Measurements from ENCODE around the gene LHFPL4.

LHFPL4 gene

GRCh38 chr3:9476935-9477334, 76.7 kb downstream of the LHFPL4 start:
- Mint-ChIP-seq H3K27me3 (ENCODE audit: low read depth) (no peaks in the 10 kb centered on the region), H3K9me3 (no peaks in the 10 kb centered on the region), H3K36me3 (ENCODE audit: low read depth) (peaks cover 64% of the 10 kb centered on the region), H3K27ac (no peak overlapping the region), H3K4me1 (ENCODE audit: low read depth) (no peaks in the 10 kb centered on the region), H3K4me3 (no peak overlapping the region)
- no peak for DNase-seq (ENCODE audit: low spot score)

DNA sequence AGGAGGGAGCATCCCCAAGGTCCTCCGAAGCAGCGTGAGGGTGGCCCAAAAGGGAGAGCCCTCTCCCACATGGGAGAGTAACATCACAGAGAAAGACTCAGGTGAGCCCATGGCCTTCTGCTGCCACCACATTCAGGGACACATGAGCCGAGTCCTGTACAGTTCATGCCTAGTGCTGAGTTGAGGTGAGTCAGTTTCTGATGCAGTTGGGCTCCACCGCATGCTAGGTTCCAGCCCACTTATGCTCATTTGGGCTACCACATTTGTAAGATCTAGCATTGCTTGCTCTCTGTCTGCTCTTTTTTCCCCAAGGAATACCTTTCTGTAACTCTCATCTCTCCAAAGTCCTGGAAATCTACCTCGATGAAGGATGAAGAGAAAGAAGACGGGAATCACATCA, 79.1 kb downstream of the LHFPL4 start:
- no peak for DNase-seq (ENCODE audit: low spot score)
- peaks cover 5% of the 10 kb centered on the region for H3K4me1 Mint-ChIP-seq (ENCODE audit: low read depth)
- H3K4me3 Mint-ChIP-seq: no peak overlapping the region
- H3K36me3 Mint-ChIP-seq (ENCODE audit: low read depth): peaks cover 73% of the 10 kb centered on the region
- H3K9me3 Mint-ChIP-seq: no peaks in the 10 kb centered on the region
- H3K27ac Mint-ChIP-seq: no peak overlapping the region
- H3K27me3 Mint-ChIP-seq (ENCODE audit: low read depth): no peaks in the 10 kb centered on the region

DNA sequence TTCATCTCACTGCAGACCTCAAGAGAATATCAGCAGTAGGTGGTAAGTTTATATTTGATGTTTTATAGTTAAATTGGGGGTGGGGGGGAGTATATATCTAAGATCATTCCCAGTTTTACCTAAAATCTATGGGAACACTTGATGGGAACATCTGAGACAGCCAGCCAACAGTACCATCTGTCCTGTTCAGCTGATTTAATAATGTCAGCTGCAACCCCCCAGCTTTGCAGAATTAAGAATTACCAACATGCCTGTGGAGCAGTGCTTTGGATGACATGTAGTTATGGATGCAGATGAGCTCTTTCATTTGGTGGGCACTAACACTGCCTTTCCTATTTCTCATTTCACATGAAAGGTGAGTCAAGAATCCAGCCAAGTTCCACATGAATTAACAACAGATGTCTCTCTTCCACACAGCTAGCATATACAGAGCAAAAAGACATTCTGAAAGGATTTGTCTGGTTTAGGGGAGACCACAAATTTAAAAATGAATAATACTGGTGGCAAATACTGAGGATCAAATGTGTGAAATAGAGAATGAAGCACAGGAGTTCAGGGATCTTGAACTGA, 80.0 kb downstream of the LHFPL4 start:
- no peak for DNase-seq (ENCODE audit: low spot score)
- Mint-ChIP-seq H3K9me3 (no peaks in the 10 kb centered on the region), H3K27ac (no peak overlapping the region), H3K4me3 (no peak overlapping the region), H3K36me3 (ENCODE audit: low read depth) (peaks cover 71% of the 10 kb centered on the region), H3K4me1 (ENCODE audit: low read depth) (peaks cover 12% of the 10 kb centered on the region), H3K27me3 (ENCODE audit: low read depth) (no peaks in the 10 kb centered on the region)

DNA sequence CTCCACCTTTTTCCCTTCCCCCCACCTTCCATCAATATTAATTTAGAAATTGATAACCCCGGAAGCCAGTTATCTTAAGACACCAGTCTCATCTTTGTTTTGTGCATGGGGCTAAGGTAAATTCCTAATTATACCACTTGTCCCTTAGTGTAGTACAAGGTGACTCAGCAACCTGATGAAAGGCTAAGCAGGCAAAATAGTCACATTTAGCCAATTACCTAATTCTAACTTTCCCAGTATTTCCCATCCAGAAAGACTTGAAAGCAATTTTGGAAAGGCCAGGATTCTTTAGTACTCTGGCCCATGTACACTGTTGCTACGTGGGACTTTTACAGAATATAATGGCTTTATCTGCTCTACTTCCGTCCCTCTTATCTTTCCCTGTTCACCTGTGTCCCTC, 83.6 kb downstream of the LHFPL4 start:
- H3K27me3 Mint-ChIP-seq (ENCODE audit: low read depth): no peaks in the 10 kb centered on the region

DNA sequence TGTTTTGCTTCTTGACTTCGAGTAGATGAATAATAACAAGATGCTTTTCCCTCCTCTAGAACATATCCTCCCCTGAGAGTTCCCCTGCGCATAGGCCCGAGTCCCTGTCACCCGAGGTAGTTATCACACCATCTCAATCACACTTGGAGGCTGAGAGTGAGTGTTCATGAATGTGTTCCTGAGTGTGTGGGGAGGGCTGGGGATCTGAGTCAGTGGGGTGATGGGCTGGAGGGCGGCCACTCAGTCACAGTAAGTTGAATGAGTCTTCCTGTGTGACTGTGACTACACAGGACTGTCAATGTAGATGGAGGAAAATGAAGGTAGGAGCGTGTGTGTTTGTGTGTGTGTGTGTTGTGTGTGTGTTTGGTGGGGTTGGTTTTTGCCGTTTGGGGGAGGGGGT, 85.2 kb downstream of the LHFPL4 start:
- Mint-ChIP-seq H3K27me3 (ENCODE audit: low read depth) (no peaks in the 10 kb centered on the region), H3K4me3 (no peak overlapping the region), H3K9me3 (no peaks in the 10 kb centered on the region), H3K36me3 (ENCODE audit: low read depth) (peaks cover 68% of the 10 kb centered on the region), H3K4me1 (ENCODE audit: low read depth) (peaks cover 23% of the 10 kb centered on the region), H3K27ac (peak overlapping the region; percentile 56)
- peak; percentile 57 for DNase-seq (ENCODE audit: low spot score)

More for the DNA sequence above, 83.6 kb downstream of the LHFPL4 start:
- Mint-ChIP-seq H3K4me1 (ENCODE audit: low read depth) (peaks cover 23% of the 10 kb centered on the region), H3K27ac (peak overlapping the region; percentile 13), H3K4me3 (no peak overlapping the region), H3K36me3 (ENCODE audit: low read depth) (peaks cover 70% of the 10 kb centered on the region), H3K9me3 (no peaks in the 10 kb centered on the region)
- no peak for DNase-seq (ENCODE audit: low spot score)

DNA sequence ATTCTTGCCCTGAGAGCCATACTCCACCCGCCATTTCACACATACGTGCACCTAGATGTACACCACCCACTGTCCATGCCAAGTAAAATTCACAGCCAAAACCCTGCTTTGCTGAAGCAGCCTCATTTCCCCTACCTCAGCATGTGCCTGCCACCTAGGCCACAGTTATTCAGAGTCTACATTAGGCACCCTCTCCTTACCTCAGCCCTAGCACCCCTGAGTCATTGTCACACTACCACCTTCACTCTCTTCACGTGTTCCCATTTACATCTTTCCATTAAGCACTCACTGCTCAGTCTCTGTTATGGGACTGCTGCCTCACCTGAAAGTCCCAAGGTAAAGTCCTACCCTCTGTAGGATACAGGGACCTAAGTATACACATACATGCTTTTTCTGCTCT, 86.2 kb downstream of the LHFPL4 start:
- Mint-ChIP-seq H3K9me3 (no peaks in the 10 kb centered on the region), H3K27ac (peak overlapping the region; percentile 67), H3K36me3 (ENCODE audit: low read depth) (peaks cover 63% of the 10 kb centered on the region), H3K4me3 (no peak overlapping the region), H3K27me3 (ENCODE audit: low read depth) (no peaks in the 10 kb centered on the region), H3K4me1 (ENCODE audit: low read depth) (peaks cover 23% of the 10 kb centered on the region)
- no peak for DNase-seq (ENCODE audit: low spot score)

- DNase-seq (ENCODE audit: low spot score): no peak
- no peaks in the 10 kb centered on the region for H3K27me3 Mint-ChIP-seq (ENCODE audit: low read depth)
- H3K27ac Mint-ChIP-seq: no peak overlapping the region
- peaks cover 26% of the 10 kb centered on the region for H3K4me1 Mint-ChIP-seq (ENCODE audit: low read depth)
- H3K9me3 Mint-ChIP-seq: no peaks in the 10 kb centered on the region
- peaks cover 36% of the 10 kb centered on the region for H3K36me3 Mint-ChIP-seq (ENCODE audit: low read depth)
- H3K4me3 Mint-ChIP-seq: no peak overlapping the region
Measured at GRCh38 chr3:9455596-9456131, 98.0 kb downstream of the LHFPL4 start.

- peak overlapping the region; percentile 94 for H3K27ac Mint-ChIP-seq
- H3K27me3 Mint-ChIP-seq (ENCODE audit: low read depth): no peaks in the 10 kb centered on the region
- no peaks in the 10 kb centered on the region for H3K9me3 Mint-ChIP-seq
- peaks cover 40% of the 10 kb centered on the region for H3K4me1 Mint-ChIP-seq (ENCODE audit: low read depth)
- peak overlapping the region; percentile 65 for H3K4me3 Mint-ChIP-seq
- no peak for DNase-seq (ENCODE audit: low spot score)
- H3K36me3 Mint-ChIP-seq (ENCODE audit: low read depth): peaks cover 51% of the 10 kb centered on the region
Measured at GRCh38 chr3:9452417-9452816, 101.2 kb downstream of the LHFPL4 start.

DNA sequence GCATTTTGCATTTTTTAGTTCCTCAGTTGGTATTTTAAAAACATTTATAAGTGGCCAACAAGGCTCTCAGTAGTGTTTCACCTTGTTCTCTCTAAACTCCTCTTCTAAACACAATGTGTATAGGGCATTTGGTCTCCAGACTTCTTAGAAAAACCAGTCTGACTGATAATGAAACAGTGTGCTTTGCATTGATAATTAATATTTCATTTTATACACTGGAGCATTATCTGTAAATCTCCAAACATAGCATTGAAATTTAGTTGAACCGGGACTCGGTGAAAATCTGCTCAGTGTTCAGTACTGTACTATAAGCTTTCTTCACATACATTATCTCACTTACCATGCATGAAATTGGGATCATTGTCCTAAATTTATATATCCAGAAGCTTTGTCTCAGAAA, 102.6 kb downstream of the LHFPL4 start:
- peaks cover 57% of the 10 kb centered on the region for H3K36me3 Mint-ChIP-seq (ENCODE audit: low read depth)
- H3K27me3 Mint-ChIP-seq (ENCODE audit: low read depth): no peaks in the 10 kb centered on the region
- peak overlapping the region; percentile 39 for H3K27ac Mint-ChIP-seq
- H3K9me3 Mint-ChIP-seq: no peaks in the 10 kb centered on the region
- no peak overlapping the region for H3K4me3 Mint-ChIP-seq
- DNase-seq (ENCODE audit: low spot score): no peak
- H3K4me1 Mint-ChIP-seq (ENCODE audit: low read depth): peaks cover 38% of the 10 kb centered on the region

- Mint-ChIP-seq H3K27me3 (ENCODE audit: low read depth) (no peaks in the 10 kb centered on the region), H3K4me1 (ENCODE audit: low read depth) (peaks cover 38% of the 10 kb centered on the region), H3K27ac (peak overlapping the region; percentile 24), H3K4me3 (no peak overlapping the region), H3K9me3 (no peaks in the 10 kb centered on the region), H3K36me3 (ENCODE audit: low read depth) (peaks cover 56% of the 10 kb centered on the region)
- no peak for DNase-seq (ENCODE audit: low spot score)
Measured at GRCh38 chr3:9450126-9450525, 103.5 kb downstream of the LHFPL4 start.

- Mint-ChIP-seq H3K4me3 (no peak overlapping the region), H3K27ac (no peak overlapping the region), H3K36me3 (ENCODE audit: low read depth) (peaks cover 62% of the 10 kb centered on the region), H3K4me1 (ENCODE audit: low read depth) (peaks cover 38% of the 10 kb centered on the region), H3K9me3 (no peaks in the 10 kb centered on the region), H3K27me3 (ENCODE audit: low read depth) (no peaks in the 10 kb centered on the region)
- no peak for DNase-seq (ENCODE audit: low spot score)
Measured at GRCh38 chr3:9448643-9449042, 105.0 kb downstream of the LHFPL4 start.
